Measurements from ENCODE around the gene SMPD4.
"Not testable (repeated sequence)": the region's sequence is repeated elsewhere in the genome, so short reads cannot be mapped to it uniquely, and the experiment has no call there.

Gene SMPD4

DNA sequence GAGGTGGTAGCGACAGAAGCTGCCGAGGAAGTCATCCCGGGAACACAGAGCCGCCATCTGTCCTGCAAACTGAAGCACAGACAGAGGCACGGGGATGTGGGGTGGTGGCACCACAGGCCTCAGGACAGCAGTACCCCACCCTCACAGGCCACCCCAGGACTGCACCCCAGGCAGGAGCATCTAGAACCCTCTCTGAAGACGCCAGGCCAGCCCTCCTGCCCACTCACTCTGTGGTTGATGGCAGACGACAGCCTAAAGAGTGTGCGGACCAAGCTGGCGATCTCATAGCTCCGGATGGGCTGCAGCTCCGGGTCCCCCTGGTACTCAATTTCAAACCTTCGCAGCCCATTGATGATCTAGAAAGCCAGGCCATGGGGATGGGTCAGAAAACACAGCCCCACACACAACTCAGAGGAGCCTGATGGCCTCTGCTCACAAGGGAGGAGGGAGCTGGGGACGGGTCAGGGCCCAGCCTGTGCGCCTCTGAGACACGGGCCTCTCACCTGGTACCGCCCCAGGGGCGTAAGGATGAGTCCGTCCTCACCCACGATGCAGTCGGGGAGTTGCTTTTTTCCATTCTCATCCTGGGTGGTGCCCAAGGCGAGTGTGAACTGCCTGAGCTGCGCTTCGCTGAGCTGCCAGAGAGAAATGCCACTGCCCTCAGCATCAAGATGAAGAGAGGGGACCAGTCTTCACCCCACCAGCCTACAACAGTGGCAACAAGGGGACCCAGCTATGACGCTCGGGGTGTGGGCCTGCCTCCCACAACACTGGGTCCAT lies 28.4 kb downstream of the SMPD4 start:
- FAIRE-seq (no peak), DNase-seq (ENCODE audit: insufficient read length, low spot score) (no peak)
- no peak for TF ChIP-seq SPI1 (IDR thresholded peaks at IDR 0.05; ENCODE audit: low read depth, low read length)
- TF ChIP-seq PAX5 (IDR thresholded peaks at IDR 0.05; ENCODE audit: insufficient read depth, low read length, severe bottlenecking) = no peak
- TF ChIP-seq POLR2A (IDR thresholded peaks at IDR 0.05; ENCODE audit: low read depth, low read length) = no peak
- TF ChIP-seq POU2F2 (IDR thresholded peaks at IDR 0.05; ENCODE audit: low read depth, low read length) = no peak
- no peak for TF ChIP-seq TAF1 (IDR thresholded peaks at IDR 0.05; ENCODE audit: low read depth, low read length)
- no peak for TF ChIP-seq POLR2AphosphoS5 (IDR thresholded peaks at IDR 0.05; ENCODE audit: low read depth, low read length)

DNA sequence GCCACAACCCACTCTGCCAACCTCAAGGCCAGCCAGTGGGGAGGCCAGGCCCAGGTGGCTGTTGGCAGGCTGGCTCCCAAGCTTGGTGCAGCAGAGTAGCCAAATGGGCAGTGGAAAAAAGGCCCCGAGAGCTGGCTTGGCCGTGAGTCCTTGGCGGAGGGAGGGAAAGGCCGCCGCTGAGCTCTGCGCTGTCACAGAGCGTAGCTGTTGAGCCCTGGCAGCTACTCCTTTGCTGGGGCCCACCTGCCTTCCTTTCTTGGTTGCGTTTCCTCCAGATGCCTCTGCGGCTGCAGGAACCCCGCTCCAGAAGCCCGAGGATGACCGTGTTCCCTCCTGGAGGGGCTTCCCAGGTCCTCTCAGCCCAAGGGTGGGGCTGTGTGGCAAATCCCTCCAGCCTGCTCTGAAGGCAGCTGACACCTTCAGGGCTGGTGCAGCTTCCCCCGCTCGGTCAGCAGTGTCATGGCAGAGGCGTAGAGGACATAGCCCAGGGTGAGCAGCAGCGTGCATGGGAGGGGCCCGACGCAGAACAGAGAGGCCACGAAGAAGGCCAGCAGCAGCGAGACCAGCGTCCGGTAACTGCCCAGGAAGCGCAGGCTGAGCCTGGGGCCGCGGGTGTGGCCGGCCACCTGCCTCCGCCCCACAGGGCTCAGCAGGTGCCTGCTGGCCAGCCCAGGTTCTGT lies 29.1 kb downstream of the SMPD4 start:
- not testable (repeated sequence) for FAIRE-seq; DNase-seq (ENCODE audit: insufficient read length, low spot score)

DNA sequence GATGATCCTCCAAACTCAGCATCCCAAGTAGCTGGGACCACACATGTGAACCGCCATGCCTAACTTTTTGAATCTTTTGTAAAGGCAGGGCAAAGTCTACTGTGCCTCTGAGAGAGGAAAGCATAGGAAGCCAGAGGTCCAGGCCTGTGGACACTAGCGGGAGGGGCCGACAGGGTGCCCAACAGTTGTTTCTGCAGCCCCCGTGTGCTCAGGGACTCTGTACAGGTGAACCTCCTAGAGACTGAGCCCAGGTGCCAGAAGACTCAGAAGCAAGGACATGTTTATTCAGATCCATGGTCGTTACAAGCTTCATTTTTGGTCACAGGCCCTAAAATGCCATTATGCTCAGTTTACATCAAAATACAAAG lies 30.3 kb downstream of the SMPD4 start:
- DNase-seq (ENCODE audit: insufficient read length, low spot score); FAIRE-seq: not testable (repeated sequence)

DNA sequence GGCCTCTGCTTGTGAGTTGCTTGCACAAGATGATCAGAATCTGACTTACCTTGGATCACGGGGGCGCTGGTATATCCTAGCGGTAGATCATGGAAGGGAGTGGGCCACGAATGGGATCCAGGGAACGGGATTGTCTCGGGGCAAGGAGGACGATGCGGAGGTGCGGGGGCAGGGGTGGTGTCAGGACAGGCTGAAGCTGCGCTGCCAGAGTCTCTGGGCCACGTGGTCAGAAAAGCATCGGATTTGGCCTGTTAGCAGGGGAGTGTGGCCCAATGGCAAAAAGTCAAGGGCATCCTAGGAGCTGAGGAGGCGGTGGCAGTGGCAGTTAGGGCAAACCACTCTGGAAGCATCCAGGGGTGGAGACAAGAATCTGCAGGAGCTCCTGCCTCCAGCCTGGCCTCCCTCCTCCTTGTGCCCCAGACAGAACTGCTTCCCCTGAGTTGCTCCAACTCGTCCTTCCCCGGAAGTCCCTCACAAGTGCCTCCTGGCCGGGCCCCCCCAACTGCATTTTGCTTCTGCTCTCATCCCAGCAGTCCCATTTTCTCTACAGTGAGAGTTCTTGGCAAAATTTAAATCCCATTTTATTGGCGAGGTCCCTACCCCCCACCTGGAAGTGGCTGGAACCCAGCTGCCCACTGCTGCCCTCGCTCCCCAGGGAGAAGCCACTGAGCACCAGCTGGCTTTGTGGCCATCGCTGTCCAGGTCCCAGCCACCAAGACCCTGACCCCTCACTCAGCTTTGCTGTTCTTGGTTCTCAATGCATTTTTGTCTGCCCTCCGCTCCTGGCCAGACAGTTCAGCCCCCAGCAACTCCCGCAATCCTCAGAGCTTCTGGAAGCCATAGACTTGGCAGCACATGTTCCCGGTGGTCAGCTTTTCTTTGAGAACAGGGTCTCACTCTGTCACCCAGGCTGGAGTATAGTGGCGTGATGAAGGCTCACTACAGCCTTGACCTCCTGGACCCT lies 30.9 kb downstream of the SMPD4 start:
- TF ChIP-seq PAX5 (IDR thresholded peaks at IDR 0.05; ENCODE audit: insufficient read depth, low read length, severe bottlenecking) = no peak
- TF ChIP-seq POLR2AphosphoS5 (IDR thresholded peaks at IDR 0.05; ENCODE audit: low read depth, low read length) = no peak
- TF ChIP-seq POLR2A (IDR thresholded peaks at IDR 0.05; ENCODE audit: low read depth, low read length) = no peak
- TF ChIP-seq POU2F2 (IDR thresholded peaks at IDR 0.05; ENCODE audit: low read depth, low read length) = no peak
- no peak for TF ChIP-seq SPI1 (IDR thresholded peaks at IDR 0.05; ENCODE audit: low read depth, low read length)
- TF ChIP-seq TAF1 (IDR thresholded peaks at IDR 0.05; ENCODE audit: low read depth, low read length) = no peak
- DNase-seq (ENCODE audit: insufficient read length, low spot score) = no peak
- no peak for FAIRE-seq

DNA sequence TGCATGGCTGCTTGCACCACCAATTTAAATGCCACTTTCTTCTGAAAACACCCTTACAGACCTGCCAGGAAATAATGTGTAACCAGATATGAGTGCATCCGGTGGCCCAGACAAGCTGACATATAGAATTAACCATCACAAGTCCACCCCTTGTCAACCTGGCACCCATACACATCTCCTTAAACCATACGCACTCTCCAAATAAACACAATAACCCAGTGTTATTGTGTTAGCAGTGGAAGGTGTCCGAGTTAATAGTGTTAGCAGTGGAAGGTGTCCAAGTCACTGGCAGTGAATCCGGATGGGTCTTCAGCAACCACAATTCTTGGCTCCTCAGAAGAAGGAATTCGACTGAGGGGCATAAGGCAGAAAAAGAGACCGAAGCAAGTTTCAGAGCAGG lies 32.9 kb downstream of the SMPD4 start:
- peak; percentile 76 for FAIRE-seq
- not testable (repeated sequence) for DNase-seq (ENCODE audit: insufficient read length, low spot score)

DNA sequence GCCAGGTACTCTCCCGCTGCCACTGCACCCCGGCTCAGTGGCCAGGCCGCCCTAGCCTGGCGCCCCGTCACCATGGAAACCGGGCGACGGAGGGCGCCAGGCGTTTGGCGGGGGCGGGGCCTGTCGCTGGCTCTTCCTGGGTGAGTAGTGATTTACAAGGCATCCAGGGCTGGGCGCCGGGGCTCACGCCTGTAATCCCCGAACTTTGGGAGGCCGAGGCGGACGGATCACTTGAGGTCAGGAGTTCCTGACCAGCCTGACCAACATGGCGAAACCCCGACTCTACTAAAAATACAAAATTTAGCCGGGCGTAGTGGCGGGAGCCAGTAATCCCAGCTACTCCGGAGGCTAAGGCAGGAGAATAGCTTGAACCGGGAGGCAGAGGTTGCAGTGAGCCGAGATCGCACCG lies 36.4 kb downstream of the SMPD4 start, which contains the start of gene CCDC74B:
Gene CCDC74B (minus strand): TSS at position 107 of the 409 bp plus-strand sequence. CDS start 116 bp downstream, outside the sequence.
- not testable (repeated sequence) for DNase-seq (ENCODE audit: insufficient read length, low spot score); FAIRE-seq

DNA sequence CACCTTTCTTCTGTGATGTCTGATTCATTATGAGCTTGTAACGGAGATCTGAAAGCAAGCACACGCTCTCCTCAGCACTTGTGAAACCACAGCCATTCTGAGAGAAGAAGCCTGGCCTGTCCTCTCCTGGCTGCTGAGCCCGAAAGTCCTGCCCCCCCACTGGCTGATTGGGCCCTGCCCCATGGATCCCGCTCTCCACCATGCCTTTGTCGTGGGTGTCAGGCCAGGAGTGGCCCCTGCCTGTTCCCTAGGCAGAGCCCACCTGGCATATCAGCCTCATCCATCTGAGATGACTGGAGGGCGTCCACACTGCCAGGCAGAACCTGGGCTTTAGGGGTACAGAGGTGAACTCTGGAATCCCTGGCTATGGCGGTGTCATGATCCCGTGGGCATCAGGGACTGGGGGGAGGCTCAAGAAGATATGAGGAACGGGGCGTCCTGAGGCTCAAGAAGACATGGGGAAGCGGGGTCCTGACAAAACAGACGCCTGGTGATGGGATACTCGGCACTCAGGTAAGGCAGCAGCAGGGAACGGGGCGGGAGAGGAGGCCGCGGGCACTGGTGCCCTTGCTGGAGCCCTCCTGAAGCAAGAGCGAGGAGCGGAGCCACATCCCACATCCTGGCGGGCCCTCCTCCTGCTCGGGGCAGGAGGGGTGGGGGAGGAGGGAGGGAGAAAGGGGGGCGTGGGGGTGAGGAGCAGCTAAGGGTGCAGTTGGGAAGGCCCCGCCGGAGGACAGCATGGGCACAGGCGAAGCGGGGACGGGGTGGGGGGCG lies 37.9 kb downstream of the SMPD4 start:
- FAIRE-seq = peak; percentile 28
- not testable (repeated sequence) for DNase-seq (ENCODE audit: insufficient read length, low spot score)

DNA sequence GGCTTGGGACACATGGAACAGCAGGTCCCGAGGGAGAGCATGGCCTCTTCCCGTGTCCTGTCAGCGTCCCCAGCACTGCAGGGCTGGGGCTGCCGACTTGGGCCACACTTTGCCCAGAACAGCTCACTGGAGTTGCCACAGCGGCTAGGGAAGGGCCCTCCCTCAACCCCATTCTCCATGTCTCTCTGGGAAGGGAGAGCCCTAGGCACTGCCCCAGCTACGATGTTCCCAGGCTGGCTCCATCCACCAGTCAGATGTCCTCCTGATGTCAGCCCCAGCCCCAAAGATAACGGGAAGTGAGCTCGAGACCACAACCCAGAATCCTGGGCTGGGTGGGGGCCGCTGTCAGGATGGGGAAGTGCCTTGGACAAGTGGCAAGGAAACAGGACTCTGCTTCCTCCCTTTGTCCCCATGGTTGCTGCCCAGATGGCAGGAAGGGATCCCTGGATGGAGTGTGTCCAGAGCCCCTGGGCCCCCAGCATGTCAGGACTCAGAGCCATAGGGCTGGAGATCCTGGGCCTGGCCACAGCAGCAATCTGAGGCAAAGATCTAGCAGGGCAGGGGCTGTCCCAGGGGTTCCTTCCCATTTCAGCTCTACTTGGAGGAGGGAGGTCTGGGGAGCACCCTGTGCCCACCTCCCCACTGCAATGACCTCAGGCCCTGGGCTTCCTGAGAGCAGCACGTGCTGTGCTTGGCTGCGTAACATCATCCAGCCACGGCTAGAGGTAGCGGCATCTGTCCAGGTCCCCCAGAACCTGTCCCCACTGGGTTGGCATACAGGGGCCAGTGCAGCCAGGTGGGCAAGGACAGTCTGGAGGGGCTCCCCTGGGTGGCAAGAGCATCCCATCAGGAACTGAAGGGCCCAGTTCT lies 38.8 kb downstream of the SMPD4 start:
- not testable (repeated sequence) for FAIRE-seq; DNase-seq (ENCODE audit: insufficient read length, low spot score)

DNA sequence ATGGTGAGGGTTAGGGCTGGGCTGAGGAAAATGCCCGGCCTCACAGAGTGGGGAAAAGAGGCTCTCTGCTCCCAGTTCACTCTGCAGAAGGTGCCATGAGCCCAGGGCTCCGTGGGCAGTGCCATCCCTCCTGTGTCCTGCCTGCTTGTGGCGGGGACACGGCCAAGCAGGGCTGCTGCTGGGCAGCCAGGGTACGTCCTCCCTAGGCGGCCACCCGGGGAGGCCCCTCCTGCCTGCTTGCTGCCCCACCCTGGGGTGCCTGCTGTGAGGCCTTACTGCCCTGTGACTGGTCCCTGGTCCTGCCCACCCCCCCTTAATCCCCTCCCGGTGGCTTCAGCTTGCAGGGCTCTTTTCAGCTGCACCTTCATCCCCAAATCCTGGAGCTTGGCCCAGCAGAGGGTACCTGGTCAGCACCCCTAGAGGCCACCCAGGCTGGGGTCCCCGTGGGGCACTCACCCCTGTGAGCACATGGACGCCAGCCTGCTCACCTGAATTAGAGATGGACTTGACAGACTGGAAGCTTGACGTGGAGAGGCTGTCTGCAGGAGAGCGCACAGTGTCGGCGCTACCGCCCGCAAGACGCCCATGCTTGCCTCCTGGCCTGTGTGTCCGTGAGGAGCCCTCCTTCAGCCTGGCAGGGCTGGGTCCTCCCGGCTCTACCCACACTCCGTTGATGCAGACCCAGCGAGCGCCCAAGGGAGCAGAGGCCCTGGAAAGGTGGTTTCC lies 39.6 kb downstream of the SMPD4 start:
- not testable (repeated sequence) for DNase-seq (ENCODE audit: insufficient read length, low spot score); FAIRE-seq

DNA sequence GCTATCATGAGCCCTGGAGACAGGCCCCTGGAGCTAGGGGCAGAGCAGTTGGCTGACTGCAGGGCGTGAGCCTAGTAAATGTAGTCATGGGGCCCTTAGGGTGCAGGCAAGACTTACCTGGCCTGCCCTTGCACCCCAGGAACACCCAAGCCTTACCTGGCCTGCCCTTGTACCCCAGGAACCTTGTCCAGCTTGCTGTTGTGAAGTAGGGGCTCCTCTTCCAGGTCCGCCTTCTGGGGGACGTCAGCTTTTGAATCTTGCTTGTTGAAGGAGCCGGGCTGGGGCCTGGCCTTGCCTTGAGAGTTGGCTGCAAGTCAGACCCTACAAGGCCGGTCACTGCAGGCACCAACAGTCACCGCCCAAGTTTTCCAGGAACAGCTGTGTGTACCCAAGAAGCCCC lies 40.4 kb downstream of the SMPD4 start:
- not testable (repeated sequence) for DNase-seq (ENCODE audit: insufficient read length, low spot score)

DNA sequence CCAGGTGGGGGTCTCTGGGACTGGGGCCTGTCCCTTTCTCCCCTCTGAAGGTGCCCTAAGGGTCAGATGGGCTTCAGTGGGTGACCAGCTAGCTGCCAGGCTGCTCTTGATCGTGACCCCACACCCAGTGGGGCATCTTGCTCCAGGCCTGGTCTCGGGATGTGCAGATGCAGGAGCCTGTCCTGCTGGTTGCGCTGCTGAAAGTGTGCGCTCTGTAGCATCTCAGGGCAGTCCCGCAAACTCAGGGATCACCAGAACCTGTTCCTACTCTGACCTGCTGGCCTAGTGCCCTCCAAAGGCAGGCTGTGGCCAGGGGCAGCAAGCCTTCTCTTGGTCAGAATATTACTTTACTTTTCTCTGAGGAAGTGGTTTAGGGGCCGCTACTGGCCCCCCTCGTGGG lies 40.9 kb downstream of the SMPD4 start:
- not testable (repeated sequence) for FAIRE-seq; DNase-seq (ENCODE audit: insufficient read length, low spot score)

More for the DNA sequence above, 40.4 kb downstream of the SMPD4 start:
- FAIRE-seq = not testable (repeated sequence)

DNA sequence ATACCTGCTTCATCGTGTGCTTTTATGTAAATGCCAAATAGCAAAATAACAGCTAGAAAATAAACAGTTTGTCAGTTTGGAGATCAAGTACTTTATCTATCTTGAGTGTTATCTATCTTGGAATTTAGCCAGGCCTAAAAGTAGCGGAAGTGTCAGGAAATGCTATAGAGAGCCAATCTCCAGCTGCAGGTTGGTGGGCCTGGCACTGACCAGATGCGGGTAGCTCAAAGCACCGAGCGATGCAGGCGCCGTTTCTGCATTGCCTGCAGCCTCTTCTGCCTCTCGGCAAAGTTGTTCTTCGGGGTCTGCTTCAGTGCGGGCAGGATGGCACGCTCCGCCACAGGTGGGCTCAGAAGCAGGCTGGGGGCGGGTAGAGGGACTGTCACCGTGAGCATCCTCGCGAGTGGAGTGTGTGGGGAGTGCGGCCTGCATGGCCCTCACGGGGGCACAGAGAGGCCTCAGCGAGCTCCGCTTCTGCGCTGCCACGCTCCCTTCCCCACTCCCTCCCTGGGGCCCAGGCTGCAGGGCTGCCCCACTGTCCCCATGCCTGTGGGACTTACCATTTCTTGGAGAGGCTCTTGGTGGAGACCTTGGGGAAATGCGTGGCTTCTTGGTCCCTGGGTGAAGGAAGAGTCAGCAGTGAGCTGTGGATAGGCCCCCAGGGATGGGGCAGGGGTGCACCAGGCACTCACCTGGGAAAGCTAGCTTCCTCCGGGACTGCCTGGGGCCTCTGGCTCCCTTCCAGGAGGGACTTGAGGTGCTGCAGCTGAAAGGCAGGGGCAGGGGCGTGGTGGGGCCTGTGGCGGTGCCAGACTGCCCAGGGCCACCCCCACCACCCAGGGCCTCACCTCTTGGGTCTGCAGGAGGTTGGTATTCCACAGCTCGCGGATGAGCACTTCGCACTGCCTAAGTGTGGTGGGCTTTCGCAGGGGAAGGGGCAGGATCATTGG lies 41.8 kb downstream of the SMPD4 start:
- FAIRE-seq; DNase-seq (ENCODE audit: insufficient read length, low spot score): not testable (repeated sequence)

DNA sequence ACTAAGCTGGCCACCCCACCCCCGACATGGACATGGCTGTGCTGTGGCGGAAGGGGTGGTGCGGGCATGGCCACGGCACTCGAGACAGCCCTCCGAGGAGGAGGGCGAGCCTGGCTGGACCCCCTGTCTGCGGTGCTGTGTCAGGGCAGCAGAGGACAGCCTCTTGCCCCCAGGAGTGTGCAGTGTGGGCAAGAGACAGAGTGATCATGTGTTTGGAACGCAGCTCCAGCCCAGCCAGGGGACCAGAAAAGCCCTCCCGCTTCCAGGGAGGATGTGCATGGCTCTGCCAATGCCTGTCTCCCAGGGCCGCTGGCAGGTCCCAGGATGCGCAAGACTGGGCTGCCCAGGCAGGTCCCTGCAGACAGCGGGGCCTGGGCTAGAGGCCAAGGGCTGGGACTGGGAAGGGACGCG lies 42.6 kb downstream of the SMPD4 start:
- not testable (repeated sequence) for DNase-seq (ENCODE audit: insufficient read length, low spot score); FAIRE-seq

DNA sequence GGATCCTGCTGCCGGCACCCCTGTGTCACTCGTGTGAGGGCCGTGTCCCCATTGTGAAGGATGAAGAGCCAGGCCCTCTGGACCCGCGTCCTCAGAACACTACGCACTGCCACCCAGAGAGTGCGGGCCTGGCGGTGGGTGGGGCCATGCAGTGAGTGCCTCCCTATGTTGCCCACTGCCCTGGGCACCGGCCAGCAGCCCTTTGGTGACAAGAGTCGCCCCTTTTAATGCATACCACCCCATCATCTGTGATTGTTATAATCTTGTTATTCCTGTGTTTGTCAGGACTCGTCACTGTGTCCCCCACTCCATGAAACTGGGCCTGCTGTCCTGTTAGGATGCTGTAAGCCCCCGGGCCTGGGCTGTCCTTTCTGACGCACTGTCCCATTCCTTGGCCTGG lies 43.1 kb downstream of the SMPD4 start:
- FAIRE-seq; DNase-seq (ENCODE audit: insufficient read length, low spot score): not testable (repeated sequence)

Data from GM12891 (cell line).